HEK293 (cell line): Measurements from ENCODE around the gene GPR63.

Source experiments
- CTCF ChIA-PET: fragments of 350-600 bp; formaldehyde crosslinking; extraction: SDS; loops from one replicate; lab custom pipeline; 2021; ENCODE audit warnings: antibody characterized with exemption; lab: Yijun Ruan, JAX
- POLR2A ChIA-PET: fragments of 300-600 bp; formaldehyde crosslinking; extraction: SDS; loops from one replicate; lab custom pipeline; 2020; ENCODE audit warnings: antibody characterized with exemption, inconsistent platforms; lab: Yijun Ruan, JAX
- H3K27ac ChIP-seq: fragments of 200-500 bp; sonication (Bioruptor generic); 2 replicates; pipeline ENCODE4 v1.5.1; 2014; ENCODE audit warnings: low read depth, low read length, control low read depth, inconsistent platforms; ENCODE audit errors: extremely low read depth
- H3K36me3 ChIP-seq, 2 experiments: fragments of 200-500 bp in 1 of 2; sonication (Bioruptor generic) in 1 of 2; 1 replicate in 1 of 2; 2 replicates in 1 of 2; pipeline ENCODE4 v1.5.1; 2014 to 2017; ENCODE audit warnings: inconsistent platforms in 2 of 2, low read length in 2 of 2; ENCODE audit not compliant: control insufficient read depth in 2 of 2, insufficient read depth in 1 of 2
- H3K4me1 ChIP-seq: fragments of 200-500 bp; sonication (Bioruptor generic); 2 replicates; pipeline ENCODE4 v1.5.1; 2014; ENCODE audit warnings: mild to moderate bottlenecking, low read length, inconsistent platforms; ENCODE audit not compliant: control insufficient read depth, insufficient read depth
- H3K4me3 ChIP-seq: 2 replicates; pipeline ENCODE4 v1.5.1; 2011; ENCODE audit warnings: low read depth, mild to moderate bottlenecking, control low read depth, low read length, moderate library complexity
- H3K9me3 ChIP-seq: fragments of 200-500 bp; sonication (Bioruptor generic); 2 replicates; pipeline ENCODE4 v1.5.1; 2014; ENCODE audit warnings: low read depth, low read length, inconsistent platforms; ENCODE audit not compliant: control insufficient read depth, insufficient read depth
- SCRT1 ChIP-seq: fragments of 450-650 bp; formaldehyde crosslinking; IDR thresholded peaks from 2 replicates; pipeline ENCODE4 v1.5.1; 2016; ENCODE audit warnings: missing biosample characterization, missing genetic modification characterization, borderline replicate concordance
- ZFHX2 ChIP-seq: fragments of 450-650 bp; formaldehyde crosslinking; conservative IDR thresholded peaks from 2 replicates; pipeline ENCODE4 v1.5.1; 2016; ENCODE audit warnings: missing biosample characterization, missing genetic modification characterization
- ZNF121 ChIP-seq: fragments of 450-650 bp; formaldehyde crosslinking; IDR thresholded peaks from 2 replicates; pipeline ENCODE4 v1.5.1; 2016; ENCODE audit warnings: missing biosample characterization, missing genetic modification characterization
- ZNF175 ChIP-seq: fragments of 450-650 bp; formaldehyde crosslinking; IDR thresholded peaks from 2 replicates; pipeline ENCODE4 v1.5.1; 2016; ENCODE audit warnings: missing biosample characterization, missing genetic modification characterization
- ZNF211 ChIP-seq: fragments of 450-650 bp; formaldehyde crosslinking; IDR thresholded peaks from 2 replicates; pipeline ENCODE4 v1.5.1; 2016; ENCODE audit warnings: low read depth, missing biosample characterization, missing genetic modification characterization
- ZNF24 ChIP-seq: fragments of 450-650 bp; formaldehyde crosslinking; IDR thresholded peaks from 2 replicates; pipeline ENCODE4 v1.5.1; 2016; ENCODE audit warnings: missing biosample characterization, missing genetic modification characterization
- ZNF394 ChIP-seq: fragments of 450-650 bp; formaldehyde crosslinking; IDR thresholded peaks from 2 replicates; pipeline ENCODE4 v1.5.1; 2016; ENCODE audit warnings: missing biosample characterization, missing genetic modification characterization, mild to moderate bottlenecking, moderate library complexity, borderline replicate concordance
- ZNF529 ChIP-seq: fragments of 450-650 bp; formaldehyde crosslinking; IDR thresholded peaks from 2 replicates; pipeline ENCODE4 v1.5.1; 2017; ENCODE audit warnings: missing genetic modification characterization, missing biosample characterization; ENCODE audit not compliant: insufficient replicate concordance
- ZNF548 ChIP-seq: fragments of 450-650 bp; formaldehyde crosslinking; IDR thresholded peaks from 2 replicates; pipeline ENCODE4 v1.5.1; 2016; ENCODE audit warnings: missing biosample characterization, missing genetic modification characterization
- ZNF692 ChIP-seq: fragments of 450-650 bp; formaldehyde crosslinking; IDR thresholded peaks from 2 replicates; pipeline ENCODE4 v1.5.1; 2016; ENCODE audit warnings: missing biosample characterization, missing genetic modification characterization
- ZNF768 ChIP-seq: fragments of 450-650 bp; formaldehyde crosslinking; IDR thresholded peaks from 2 replicates; pipeline ENCODE4 v1.5.1; 2018; ENCODE audit warnings: missing biosample characterization, mild to moderate bottlenecking, missing genetic modification characterization
- ZSCAN30 ChIP-seq: fragments of 450-650 bp; IDR thresholded peaks from 2 replicates; pipeline ENCODE4 v1.5.1; 2018; ENCODE audit warnings: missing biosample characterization, mild to moderate bottlenecking, missing genetic modification characterization, moderate library complexity
- TF ChIP-seq, protein P1 (sequence below): fragments of 450-650 bp; IDR thresholded peaks from 2 replicates; pipeline ENCODE4 v1.5.1; 2018; ENCODE audit warnings: missing biosample characterization, missing genetic modification characterization

Gene GPR63

GRCh38 chr6:96755096-96755495 lies 82.2 kb downstream of the GPR63 start:
- no peaks in the 10 kb centered on the region for H3K4me1 ChIP-seq
- H3K4me3 ChIP-seq: no peak overlapping the region
- H3K36me3 ChIP-seq: no peaks in the 10 kb centered on the region
- no peak overlapping the region for H3K27ac ChIP-seq
- H3K9me3 ChIP-seq: no peaks in the 10 kb centered on the region
- no peak for TF ChIP-seq ZNF768
- TF ChIP-seq, protein P1, sequence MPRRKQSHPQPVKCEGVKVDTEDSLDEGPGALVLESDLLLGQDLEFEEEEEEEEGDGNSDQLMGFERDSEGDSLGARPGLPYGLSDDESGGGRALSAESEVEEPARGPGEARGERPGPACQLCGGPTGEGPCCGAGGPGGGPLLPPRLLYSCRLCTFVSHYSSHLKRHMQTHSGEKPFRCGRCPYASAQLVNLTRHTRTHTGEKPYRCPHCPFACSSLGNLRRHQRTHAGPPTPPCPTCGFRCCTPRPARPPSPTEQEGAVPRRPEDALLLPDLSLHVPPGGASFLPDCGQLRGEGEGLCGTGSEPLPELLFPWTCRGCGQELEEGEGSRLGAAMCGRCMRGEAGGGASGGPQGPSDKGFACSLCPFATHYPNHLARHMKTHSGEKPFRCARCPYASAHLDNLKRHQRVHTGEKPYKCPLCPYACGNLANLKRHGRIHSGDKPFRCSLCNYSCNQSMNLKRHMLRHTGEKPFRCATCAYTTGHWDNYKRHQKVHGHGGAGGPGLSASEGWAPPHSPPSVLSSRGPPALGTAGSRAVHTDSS (tag by site-specific recombination): no peak
- no peak for TF ChIP-seq ZNF394 (tag by site-specific recombination)
- TF ChIP-seq ZNF211: no peak
- no peak for TF ChIP-seq ZSCAN30 (tag by site-specific recombination)
- TF ChIP-seq SCRT1 (tag by site-specific recombination): no peak
- no peak for TF ChIP-seq ZNF121 (tag by site-specific recombination)
- TF ChIP-seq, all 188 proteins: peak for 0
- CTCF ChIA-PET: interaction anchor here (1.3 kb wide), 1 partner anchor 143 kb away, joined by 3 read pairs; no protein-coding TSS in a partner anchor
- POLR2A ChIA-PET: no interaction called here

- no peak overlapping the region for H3K27ac ChIP-seq
- no peak overlapping the region for H3K4me3 ChIP-seq
- ChIA-PET POLR2A (no interaction called here), CTCF (interaction anchor here (0.8 to 1.0 kb wide), 2 partner anchors 13 to 84 kb away, joined by 3 to 6 read pairs; no protein-coding TSS in a partner anchor)
- no peaks in the 10 kb centered on the region for H3K9me3 ChIP-seq
- H3K36me3 ChIP-seq: no peaks in the 10 kb centered on the region
- H3K4me1 ChIP-seq: no peaks in the 10 kb centered on the region
- TF ChIP-seq ZNF529 (tag by site-specific recombination) (no peak), ZNF175 (no peak), ZNF692 (no peak), ZNF548 (tag by site-specific recombination) (no peak), ZNF24 (no peak), ZFHX2 (no peak)
Measured at GRCh38 chr6:96749891-96750290, 87.4 kb downstream of the GPR63 start.
